Measurements from ENCODE around the gene SLC11A2.
A peak's percentile ranks its signal among the peaks of the same experiment; 100 is the strongest.

Gene SLC11A2

GRCh38 chr12:51025836-51026638 is at the start of gene SLC11A2:
SLC11A2 (minus strand) TSS chr12:51026384; CDS start chr12:51010728, 15,656 bp downstream.
- peak; percentile 78 to 80 for DNase-seq (ENCODE audit: low read depth in 2 of 2)

- DNase-seq (ENCODE audit: low read depth in 2 of 2) = no peak
Observed at GRCh38 chr12:51075390-51075789, 49.2 kb upstream of the SLC11A2 start.

- DNase-seq (ENCODE audit: low read depth in 2 of 2) = no peak
Observed at GRCh38 chr12:51071663-51072062, 45.5 kb upstream of the SLC11A2 start.

- peak; percentile 30 to 39 for DNase-seq (ENCODE audit: low read depth in 2 of 2)
Observed at GRCh38 chr12:51070004-51070403, 43.8 kb upstream of the SLC11A2 start.

GRCh38 chr12:51067771-51068170 is 41.6 kb upstream of the SLC11A2 start:
- DNase-seq (ENCODE audit: low read depth in 2 of 2) = no peak

GRCh38 chr12:51067229-51067628 is 41.0 kb upstream of the SLC11A2 start:
- DNase-seq (ENCODE audit: low read depth in 2 of 2) = no peak

- DNase-seq (ENCODE audit: low read depth in 2 of 2) = no peak
Observed at GRCh38 chr12:51065530-51065929, 39.3 kb upstream of the SLC11A2 start.

- no peak for DNase-seq (ENCODE audit: low read depth in 2 of 2)
Observed at GRCh38 chr12:51062631-51063397, 36.6 kb upstream of the SLC11A2 start.

GRCh38 chr12:51059086-51059485 is 32.9 kb upstream of the SLC11A2 start:
- DNase-seq (ENCODE audit: low read depth in 2 of 2) = no peak

- no peak for DNase-seq (ENCODE audit: low read depth in 2 of 2)
Observed at GRCh38 chr12:51056242-51056641, 30.1 kb upstream of the SLC11A2 start.

GRCh38 chr12:51055060-51055459 is 28.9 kb upstream of the SLC11A2 start:
- DNase-seq (ENCODE audit: low read depth in 2 of 2) = no peak

GRCh38 chr12:51051787-51052186 is 25.6 kb upstream of the SLC11A2 start:
- DNase-seq (ENCODE audit: low read depth in 2 of 2) = no peak

GRCh38 chr12:51049525-51049924 is 23.3 kb upstream of the SLC11A2 start:
- DNase-seq (ENCODE audit: low read depth in 2 of 2) = no peak

GRCh38 chr12:51048661-51049251 is 22.6 kb upstream of the SLC11A2 start:
- no peak for DNase-seq (ENCODE audit: low read depth in 2 of 2)

GRCh38 chr12:51047655-51048540 is 21.7 kb upstream of the SLC11A2 start, which contains the start of gene LETMD1:
LETMD1 (plus strand) TSS chr12:51048327; CDS start chr12:51048357, 30 bp downstream.
- DNase-seq (ENCODE audit: low read depth in 2 of 2) = peak; percentile 92 to 94

- no peak for DNase-seq (ENCODE audit: low read depth in 2 of 2)
Observed at GRCh38 chr12:51036279-51036678, 10.1 kb upstream of the SLC11A2 start.

- no peak for DNase-seq (ENCODE audit: low read depth in 2 of 2)
Observed at GRCh38 chr12:51033457-51034089, 7.4 kb upstream of the SLC11A2 start.

GRCh38 chr12:51033048-51033447 is 6.9 kb upstream of the SLC11A2 start:
- DNase-seq (ENCODE audit: low read depth in 2 of 2) = no peak

GRCh38 chr12:51028813-51029150 is 2.6 kb upstream of the SLC11A2 start:
- no peak for DNase-seq (ENCODE audit: low read depth in 2 of 2)

GRCh38 chr12:51028126-51028812 is 2.1 kb upstream of the SLC11A2 start:
- no peak for DNase-seq (ENCODE audit: low read depth in 2 of 2)

All from fibroblast of skin of left biceps (primary cell).